B cell (primary cell): ENCODE measurements around the gene TLE3. TPM values are rescaled to one million over a fixed set of nuclear protein-coding genes. Genes with fewer than 3 reads are reported as not detected.

Experiments used
- ATAC-seq: fragments of 200-7000 bp; cut with Tn5 transposase; one replicate; pipeline ENCODE4 v1.10.0; 2021; ENCODE audit warnings: low read depth, mild to moderate bottlenecking, moderate number of reproducible peaks, moderate library complexity
- CTCF ChIA-PET: fragments of 350-600 bp; sonication (Branson Sonifier 250); formaldehyde crosslinking; loops from one replicate; lab custom pipeline; 2021; ENCODE audit warnings: antibody characterized with exemption, inconsistent platforms; lab: Charles Lee
- POLR2A ChIA-PET: fragments of 350-600 bp; sonication (Branson Sonifier 250); formaldehyde crosslinking; loops from one replicate; lab custom pipeline; 2021; ENCODE audit warnings: antibody characterized with exemption; lab: Charles Lee
- DNase-seq: peaks from one replicate; pipeline ENCODE4 v3.0.0; 2013
- H2AFZ ChIP-seq: 2 replicates; pipeline ENCODE4 v1.6.1; 2012; ENCODE audit warnings: mild to moderate bottlenecking, low read depth, low read length; ENCODE audit not compliant: insufficient read depth, poor library complexity, severe bottlenecking
- H3K27ac ChIP-seq, 2 donors: 1 replicate in 1 of 2; 2 replicates in 1 of 2; pipeline ENCODE4 v1.5.1; 2012 to 2013; ENCODE audit warnings: low read length in 2 of 2, mild to moderate bottlenecking in 2 of 2, moderate library complexity in 1 of 2
- H3K27me3 ChIP-seq, 4 experiments: fragments of 200-600 bp in 1 of 4; sonication (generic) in 1 of 4; replicated peaks in 1 of 4; 1 replicate in 2 of 4; 2 replicates in 2 of 4; pipeline versions ENCODE4 v1.6.1 to v1.7.0; 2013 to 2016; ENCODE audit warnings: low read length in 3 of 4, mild to moderate bottlenecking in 2 of 4, mixed read lengths in 1 of 4, moderate library complexity in 1 of 4; ENCODE audit not compliant: insufficient read depth in 4 of 4, control insufficient read depth in 3 of 4; ENCODE audit errors: control extremely low read depth in 1 of 4
- H3K36me3 ChIP-seq, 2 experiments: replicated peaks in 1 of 2; 1 replicate in 1 of 2; 2 replicates in 1 of 2; pipeline versions ENCODE4 v1.6.1 to v1.7.1; 2013; ENCODE audit warnings: low read length in 1 of 2; ENCODE audit not compliant: insufficient read depth in 2 of 2, control insufficient read depth in 1 of 2; ENCODE audit errors: control extremely low read depth in 1 of 2, extremely low read depth in 1 of 2
- H3K4me1 ChIP-seq, 2 donors: fragments of 200-600 bp in 1 of 2; sonication (generic) in 1 of 2; 1 replicate in 1 of 2; 2 replicates in 1 of 2; pipeline versions ENCODE4 v1.5.1 to v1.6.1; 2013 to 2017; ENCODE audit warnings: low read length in 2 of 2; ENCODE audit not compliant: control insufficient read depth in 2 of 2, insufficient read depth in 2 of 2
- H3K4me2 ChIP-seq: replicated peaks from 2 replicates; pipeline ENCODE3; 2012; ENCODE audit warnings: mild to moderate bottlenecking, low read depth, low read length; ENCODE audit not compliant: poor library complexity, severe bottlenecking
- H3K4me3 ChIP-seq, 5 experiments: fragments of 200-600 bp in 1 of 5; sonication (generic) in 1 of 5; 1 replicate in 3 of 5; 2 replicates in 2 of 5; pipeline versions ENCODE4 v1.5.1 to v1.7.0; 2011 to 2016; ENCODE audit warnings: low read length in 4 of 5, mild to moderate bottlenecking in 4 of 5, low read depth in 2 of 5, control low read depth in 1 of 5, moderate library complexity in 1 of 5; ENCODE audit not compliant: insufficient read depth in 1 of 5; ENCODE audit errors: control extremely low read depth in 1 of 5, extremely low read depth in 1 of 5
- H3K79me2 ChIP-seq: fragments of 200-600 bp; sonication (generic); one replicate; pipeline ENCODE4 v1.6.0; 2016; ENCODE audit warnings: low read length; ENCODE audit not compliant: control insufficient read depth, insufficient read depth
- H3K9ac ChIP-seq: fragments of 200-600 bp; sonication (generic); 2 replicates; pipeline ENCODE4 v1.6.1; 2017; ENCODE audit warnings: mild to moderate bottlenecking, low read length, moderate library complexity
- H3K9me3 ChIP-seq, 3 donors: one replicate each; pipeline versions ENCODE4 v1.6.1 to v1.7.1; 2013; ENCODE audit warnings: low read length in 2 of 3; ENCODE audit not compliant: control insufficient read depth in 2 of 3, insufficient read depth in 1 of 3; ENCODE audit errors: control extremely low read depth in 1 of 3
- H4K20me1 ChIP-seq: 2 replicates; pipeline ENCODE4 v1.6.0; 2012; ENCODE audit warnings: mild to moderate bottlenecking, low read length; ENCODE audit not compliant: insufficient read depth, control insufficient read depth, poor library complexity, severe bottlenecking
- H3K27ac Mint-ChIP-seq: one replicate; pipeline ENCODE4 v1.8.0; 2021; ENCODE audit warnings: mixed read lengths
- H3K27me3 Mint-ChIP-seq: one replicate; pipeline ENCODE4 v1.8.0; 2021; ENCODE audit warnings: mixed read lengths
- H3K4me1 Mint-ChIP-seq: one replicate; pipeline ENCODE4 v1.8.0; 2021; ENCODE audit warnings: mixed read lengths
- H3K4me3 Mint-ChIP-seq: one replicate; pipeline ENCODE4 v1.8.0; 2021; ENCODE audit warnings: mixed read lengths
- H3K9me3 Mint-ChIP-seq: one replicate; pipeline ENCODE4 v1.8.0; 2022; ENCODE audit warnings: mixed read lengths; ENCODE audit not compliant: insufficient read depth
- CTCF ChIP-seq: fragments of 200-600 bp; IDR thresholded peaks from one replicate; pipeline ENCODE4 v1.8.0; 2022; ENCODE audit warnings: antibody characterized with exemption, mild to moderate bottlenecking
- EZH2 ChIP-seq: IDR thresholded peaks from 2 replicates; pipeline ENCODE4 v1.6.1; 2012; ENCODE audit warnings: borderline replicate concordance, low read depth, mild to moderate bottlenecking, moderate library complexity, low read length; ENCODE audit not compliant: insufficient read depth, poor library complexity, severe bottlenecking
- WGBS: methylation state at CpG from one replicate; pipeline ENCODE4 v1.1.5; 2013; ENCODE audit warnings: missing lambda C conversion rate; ENCODE audit not compliant: insufficient coverage; 5-methylcytosine and 5-hydroxymethylcytosine counted together
- intact Hi-C: fragments of 100-400 bp; cut with micrococcal nuclease; formaldehyde crosslinking; loops from one replicate; pipeline ENCODE4 v1.10.0; 2022
- polyA plus RNA-seq: library from polyadenylated mRNA; depleted of rRNA; stranded (reverse); fragments of >200 nt; gene quantifications from 2 replicates; pipeline ENCODE4 v1.2.3, GENCODE V29; 2012
- total RNA-seq, 2 donors: library from RNA; stranded (reverse); fragments of 120-200 nt in 1 of 2; gene quantifications; 1 replicate in 1 of 2; 2 replicates in 1 of 2; pipeline versions ENCODE4 v1.2.3 to v1.2.4, GENCODE V29; 2013 to 2022

Gene TLE3
- total and polyA plus RNA-seq, 2 donors (not counting 1 experiment from before 2014, with no cell fraction given): 187 to 278 TPM

GRCh38 chr15:69999392-70000085 is 98.2 kb downstream of the TLE3 start:
- Histone ChIP-seq H3K4me2 (no peak overlapping the region), H3K36me3 (no peaks in the 10 kb centered on the region), H3K9me3 (peaks cover 0 to 17% (median 14%) of the 10 kb centered on the region in 3 donors), H2AFZ (no peak overlapping the region), H3K4me1 (peaks cover 44 to 56% of the 10 kb centered on the region in 2 donors), H3K4me3 (no peak overlapping the region), H3K27me3 (no peaks in the 10 kb centered on the region), H3K9ac (no peak overlapping the region), H4K20me1 (no peaks in the 10 kb centered on the region), H3K79me2 (no peaks in the 10 kb centered on the region), H3K27ac (no peak overlapping the region)
- no peak for ATAC-seq
- Mint-ChIP-seq H3K27ac (peak overlapping the region; percentile 70), H3K4me1 (peaks cover 82% of the 10 kb centered on the region), H3K27me3 (no peaks in the 10 kb centered on the region), H3K4me3 (peak overlapping the region; percentile 33), H3K9me3 (peaks cover 9% of the 10 kb centered on the region)
- TF ChIP-seq CTCF (no peak), EZH2 (no peak)
- CTCF ChIA-PET: interaction anchor here (1.3 kb wide), 1 partner anchor 14 kb away, joined by 3 read pairs; no protein-coding TSS in a partner anchor
- DNase-seq: no peak
- WGBS: 91% methylated on average over 15 of the region's 17 CpGs
- intact Hi-C loops: loop anchor here (2.0 kb wide), 1 partner anchor 15 kb away; no protein-coding TSS in a partner anchor
- POLR2A ChIA-PET: interaction anchor here (2.0 kb wide), 1 partner anchor 10 kb away, joined by 5 read pairs; no protein-coding TSS in a partner anchor
